IPS-20b (cell line): ENCODE results near the gene ITSN1.

Experiments
- H3K27ac ChIP-seq: one replicate; pipeline ENCODE4 v1.5.1; 2013; ENCODE audit warnings: low read length
- H3K27me3 ChIP-seq: 2 replicates; pipeline ENCODE4 v1.6.1; 2013; ENCODE audit warnings: mild to moderate bottlenecking, low read length, inconsistent platforms; ENCODE audit not compliant: insufficient read depth
- H3K36me3 ChIP-seq: 2 replicates; pipeline ENCODE4 v1.6.1; 2013; ENCODE audit warnings: low read depth, mild to moderate bottlenecking, inconsistent platforms, low read length, moderate library complexity; ENCODE audit not compliant: insufficient read depth
- H3K4me1 ChIP-seq: 2 replicates; pipeline ENCODE4 v1.6.1; 2013; ENCODE audit warnings: mild to moderate bottlenecking, control low read depth, inconsistent platforms, low read length, moderate library complexity; ENCODE audit not compliant: insufficient read depth
- H3K4me3 ChIP-seq: 2 replicates; pipeline ENCODE4 v1.5.1; 2013; ENCODE audit warnings: mild to moderate bottlenecking, low read length, inconsistent platforms
- H3K9ac ChIP-seq: 2 replicates; pipeline ENCODE4 v1.6.1; 2013; ENCODE audit warnings: low read depth, mild to moderate bottlenecking, inconsistent platforms, low read length, moderate library complexity
- H3K9me3 ChIP-seq: 2 replicates; pipeline ENCODE4 v1.6.1; 2013; ENCODE audit warnings: mild to moderate bottlenecking, low read depth, low read length, inconsistent platforms; ENCODE audit not compliant: insufficient read depth

Gene ITSN1

GRCh38 chr21:33874161-33874560, 231.9 kb downstream of the ITSN1 start:
- Histone ChIP-seq H3K27ac (no peak overlapping the region), H3K9ac (no peak overlapping the region), H3K4me1 (no peaks in the 10 kb centered on the region), H3K27me3 (no peaks in the 10 kb centered on the region), H3K36me3 (no peaks in the 10 kb centered on the region), H3K4me3 (no peak overlapping the region), H3K9me3 (no peaks in the 10 kb centered on the region)

- H3K36me3 ChIP-seq, result no peaks in the 10 kb centered on the region
- H3K4me3 ChIP-seq, result no peak overlapping the region
- no peaks in the 10 kb centered on the region for H3K9me3 ChIP-seq
- H3K4me1 ChIP-seq, result no peaks in the 10 kb centered on the region
- H3K9ac ChIP-seq, result no peak overlapping the region
- no peaks in the 10 kb centered on the region for H3K27me3 ChIP-seq
- H3K27ac ChIP-seq, result no peak overlapping the region
Observed at GRCh38 chr21:33875026-33875695, 232.9 kb downstream of the ITSN1 start.

- Histone ChIP-seq H3K36me3 (no peaks in the 10 kb centered on the region), H3K9me3 (no peaks in the 10 kb centered on the region), H3K9ac (no peak overlapping the region), H3K4me1 (no peaks in the 10 kb centered on the region), H3K4me3 (no peak overlapping the region), H3K27me3 (no peaks in the 10 kb centered on the region), H3K27ac (no peak overlapping the region)
Observed at GRCh38 chr21:33878824-33879223, 236.5 kb downstream of the ITSN1 start.

GRCh38 chr21:33880626-33881025, 238.3 kb downstream of the ITSN1 start:
- Histone ChIP-seq H3K9me3 (no peaks in the 10 kb centered on the region), H3K27me3 (no peaks in the 10 kb centered on the region), H3K36me3 (no peaks in the 10 kb centered on the region), H3K4me3 (no peak overlapping the region), H3K4me1 (no peaks in the 10 kb centered on the region; the same call in 1 of the 2 replicates), H3K27ac (no peak overlapping the region), H3K9ac (no peak overlapping the region)

GRCh38 chr21:33881689-33882440, 239.6 kb downstream of the ITSN1 start:
- no peaks in the 10 kb centered on the region for H3K36me3 ChIP-seq
- no peaks in the 10 kb centered on the region for H3K27me3 ChIP-seq
- no peak overlapping the region for H3K9ac ChIP-seq

GRCh38 chr21:33883118-33883517, 240.8 kb downstream of the ITSN1 start:
- Histone ChIP-seq H3K9me3 (no peaks in the 10 kb centered on the region), H3K4me1 (no peaks in the 10 kb centered on the region; the same call in 1 of the 2 replicates), H3K36me3 (no peaks in the 10 kb centered on the region), H3K27ac (no peak overlapping the region), H3K27me3 (no peaks in the 10 kb centered on the region), H3K4me3 (no peak overlapping the region), H3K9ac (no peak overlapping the region)

More at GRCh38 chr21:33881689-33882440, 239.6 kb downstream of the ITSN1 start:
- Histone ChIP-seq H3K4me1 (no peaks in the 10 kb centered on the region; the same call in 1 of the 2 replicates), H3K9me3 (no peaks in the 10 kb centered on the region), H3K4me3 (no peak overlapping the region), H3K27ac (no peak overlapping the region)

DNA sequence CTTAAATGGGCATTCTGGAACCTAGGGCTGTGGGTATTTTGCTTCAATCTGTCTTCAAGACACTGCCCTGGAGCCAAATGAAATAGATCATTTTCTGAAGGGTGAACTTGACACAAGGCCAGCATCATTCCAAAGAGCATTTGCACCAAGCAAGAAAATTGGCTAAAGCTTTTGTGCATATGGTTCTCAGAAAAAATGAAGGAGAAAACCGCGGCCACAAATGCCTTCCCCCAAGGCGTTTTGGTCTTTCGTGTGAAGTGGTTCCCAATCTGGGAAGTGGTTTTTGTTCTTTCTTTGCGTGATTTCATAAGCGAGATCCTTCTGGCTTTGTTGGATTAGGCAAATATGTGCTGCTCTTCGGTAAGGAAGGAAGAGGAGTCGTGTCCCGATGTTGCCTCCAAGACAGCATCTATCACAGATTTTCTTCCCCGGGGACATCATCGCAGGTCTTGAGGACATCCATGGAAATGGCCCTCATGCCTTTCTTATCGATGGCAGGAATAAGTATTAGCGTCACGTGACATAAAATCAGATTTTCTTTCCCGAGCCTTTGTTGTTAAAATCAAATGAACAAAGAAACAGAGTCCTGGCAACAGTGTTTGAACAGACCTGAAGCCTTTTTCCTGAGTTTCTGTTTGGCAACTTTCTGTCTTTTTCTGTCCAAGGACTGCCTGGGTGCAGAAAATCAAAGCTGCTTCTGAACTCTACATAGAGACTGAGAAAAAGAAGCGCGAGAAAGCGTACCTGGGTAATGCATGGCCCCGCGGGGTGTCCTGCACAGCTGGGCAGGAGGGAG, 242.3 kb downstream of the ITSN1 start:
- H3K4me3 ChIP-seq, result no peak overlapping the region
- no peaks in the 10 kb centered on the region for H3K9me3 ChIP-seq

GRCh38 chr21:33885172-33885514, 242.8 kb downstream of the ITSN1 start:
- no peaks in the 10 kb centered on the region for H3K36me3 ChIP-seq
- H3K9me3 ChIP-seq, result no peaks in the 10 kb centered on the region
- H3K4me3 ChIP-seq, result no peak overlapping the region
- H3K27me3 ChIP-seq, result no peaks in the 10 kb centered on the region
- H3K4me1 ChIP-seq, result no peaks in the 10 kb centered on the region; the same call in 1 of the 2 replicates
- no peak overlapping the region for H3K27ac ChIP-seq
- H3K9ac ChIP-seq, result no peak overlapping the region

More for the DNA sequence above, 242.3 kb downstream of the ITSN1 start:
- no peaks in the 10 kb centered on the region; the same call in 1 of the 2 replicates for H3K4me1 ChIP-seq
- no peak overlapping the region for H3K9ac ChIP-seq
- H3K27ac ChIP-seq, result no peak overlapping the region
- H3K27me3 ChIP-seq, result no peaks in the 10 kb centered on the region
- no peaks in the 10 kb centered on the region for H3K36me3 ChIP-seq

DNA sequence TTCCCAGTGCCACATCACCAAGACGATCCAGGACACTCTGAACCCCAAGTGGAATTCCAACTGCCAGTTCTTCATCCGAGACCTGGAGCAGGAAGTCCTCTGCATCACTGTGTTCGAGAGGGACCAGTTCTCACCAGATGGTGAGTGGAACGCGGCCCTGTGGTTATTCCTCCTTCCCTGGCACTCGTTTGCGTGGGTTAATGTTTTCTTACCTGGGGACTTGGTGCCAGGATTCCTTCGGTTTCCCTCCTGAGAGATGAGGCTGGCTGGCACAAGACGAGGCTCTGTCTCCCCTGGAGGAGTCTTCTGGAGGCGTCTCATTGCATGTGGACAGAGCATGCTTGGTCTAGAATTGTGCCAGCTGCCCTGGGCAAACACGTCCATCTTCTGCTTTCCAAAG, 244.0 kb downstream of the ITSN1 start:
- H3K4me1 ChIP-seq, result no peaks in the 10 kb centered on the region; the same call in 1 of the 2 replicates
- no peak overlapping the region for H3K9ac ChIP-seq
- no peaks in the 10 kb centered on the region for H3K27me3 ChIP-seq
- H3K4me3 ChIP-seq, result no peak overlapping the region
- no peaks in the 10 kb centered on the region for H3K9me3 ChIP-seq
- no peak overlapping the region for H3K27ac ChIP-seq
- no peaks in the 10 kb centered on the region for H3K36me3 ChIP-seq

- no peak overlapping the region for H3K4me3 ChIP-seq
- H3K27me3 ChIP-seq, result no peaks in the 10 kb centered on the region
- H3K9me3 ChIP-seq, result no peaks in the 10 kb centered on the region
- peaks cover 6% of the 10 kb centered on the region; the same call in 1 of the 2 replicates for H3K4me1 ChIP-seq
- H3K36me3 ChIP-seq, result no peaks in the 10 kb centered on the region
- H3K27ac ChIP-seq, result no peak overlapping the region
- H3K9ac ChIP-seq, result no peak overlapping the region
Observed at GRCh38 chr21:33890187-33890586, 247.9 kb downstream of the ITSN1 start.

DNA sequence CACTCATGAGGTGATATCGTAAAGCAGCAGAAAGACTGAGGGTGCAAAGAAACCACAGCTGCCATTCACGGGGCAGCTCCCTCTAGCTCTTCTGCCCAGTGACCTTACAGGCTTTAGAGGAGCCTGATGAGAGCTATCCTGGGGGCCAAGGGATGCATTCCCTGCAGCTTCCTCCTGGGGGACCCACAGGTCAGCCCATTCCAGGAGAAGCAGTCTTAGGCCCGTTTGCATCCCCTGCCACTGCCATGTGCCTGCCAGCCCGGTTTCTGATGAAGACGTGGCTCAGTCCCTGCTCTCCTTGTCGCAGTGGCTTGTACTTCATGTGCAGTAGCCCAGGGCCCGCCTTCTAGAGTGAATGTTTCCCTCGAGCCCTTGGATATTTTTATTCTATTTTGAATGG, 250.6 kb downstream of the ITSN1 start:
- Histone ChIP-seq H3K9me3 (no peaks in the 10 kb centered on the region), H3K27ac (no peak overlapping the region), H3K4me3 (no peak overlapping the region), H3K4me1 (peaks cover 6% of the 10 kb centered on the region; the same call in 1 of the 2 replicates), H3K9ac (no peak overlapping the region), H3K27me3 (no peaks in the 10 kb centered on the region), H3K36me3 (no peaks in the 10 kb centered on the region)
